ENCODE results near the gene PARP16.
"Not testable (repeated sequence)": the region's sequence is repeated elsewhere in the genome, so short reads cannot be mapped to it uniquely, and the experiment has no call there.

- not testable (repeated sequence) for TF ChIP-seq CTCF (IDR thresholded peaks at IDR 0.05; ENCODE audit: low read depth, low read length); EZH2phosphoT487 (IDR thresholded peaks at IDR 0.05; ENCODE audit: low read depth)
Observed at GRCh38 chr15:65226901-65227300, 59.8 kb downstream of the PARP16 start.
